Activated CD8-positive, alpha-beta T cell treated with anti-CD3 and anti-CD28 coated beads for 36 hours (primary cell): ENCODE measurements around the gene LARP6. TPM values are rescaled to one million over a fixed set of nuclear protein-coding genes. Genes with fewer than 3 reads are reported as not detected.

Experiments used
- ATAC-seq: fragments of 200-7000 bp; cut with Tn5 transposase; one replicate; pipeline ENCODE4 v1.10.0; 2021; ENCODE audit warnings: mild to moderate bottlenecking, moderate library complexity
- CTCF ChIA-PET: fragments of 350-600 bp; sonication (Branson Sonifier 250); formaldehyde crosslinking; loops from one replicate; lab custom pipeline; 2021; ENCODE audit warnings: antibody characterized with exemption; lab: Charles Lee
- POLR2A ChIA-PET: fragments of 350-600 bp; sonication (Branson Sonifier 250); formaldehyde crosslinking; loops from one replicate; lab custom pipeline; 2021; ENCODE audit warnings: antibody characterized with exemption; lab: Charles Lee
- DNase-seq: peaks from one replicate; pipeline ENCODE4 v3.0.0-alpha.2; 2020
- H3K27ac Mint-ChIP-seq: one replicate; pipeline ENCODE4 v1.8.0; 2021; ENCODE audit warnings: mild to moderate bottlenecking, mixed read lengths
- H3K27me3 Mint-ChIP-seq: one replicate; pipeline ENCODE4 v1.8.0; 2021; ENCODE audit warnings: mixed read lengths
- H3K36me3 Mint-ChIP-seq: one replicate; pipeline ENCODE4 v1.8.0; 2021; ENCODE audit warnings: low read depth, mixed read lengths
- H3K4me1 Mint-ChIP-seq: one replicate; pipeline ENCODE4 v1.8.0; 2021; ENCODE audit warnings: low read depth, mixed read lengths
- H3K4me3 Mint-ChIP-seq: one replicate; pipeline ENCODE4 v1.8.0; 2021; ENCODE audit warnings: mild to moderate bottlenecking, moderate library complexity, mixed read lengths
- H3K9me3 Mint-ChIP-seq: one replicate; pipeline ENCODE4 v1.8.0; 2021; ENCODE audit warnings: mixed read lengths
- intact Hi-C: fragments of 100-400 bp; cut with micrococcal nuclease; formaldehyde crosslinking; loops from one replicate; pipeline ENCODE4 v1.10.0; 2022
- total RNA-seq, 2 experiments: library from RNA; stranded (reverse); gene quantifications; one replicate each; pipeline ENCODE4 v1.2.3, GENCODE V29; 2021
- TF ChIP-seq, protein P1 (sequence below): fragments of 200-600 bp; IDR thresholded peaks from one replicate; pipeline ENCODE4 v1.8.0; 2022; ENCODE audit warnings: antibody characterized with exemption, mild to moderate bottlenecking

The LARP6 gene
- total RNA-seq, 2 experiments from 2014 or later, result 0.36 to 0.41 TPM

DNA sequence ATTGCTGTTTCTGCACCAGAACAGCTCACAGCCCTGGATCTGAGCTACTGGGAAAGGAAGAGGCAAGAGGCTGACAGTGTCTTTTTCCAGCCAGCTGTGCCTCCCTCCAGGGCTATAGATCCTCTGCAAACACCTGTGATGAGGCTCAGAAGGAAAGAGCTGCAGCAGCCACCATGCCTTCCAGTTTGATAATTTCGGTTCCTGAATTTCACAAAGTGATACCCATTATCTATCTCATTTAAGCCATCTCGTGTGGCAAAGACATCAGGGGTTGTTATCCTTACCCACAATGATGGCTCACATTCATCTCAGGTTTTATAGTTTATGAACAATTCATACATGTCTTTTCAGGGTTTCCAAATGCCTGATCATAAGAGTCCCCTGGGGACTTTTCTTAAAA, 1.8 kb upstream of the LARP6 start:
- POLR2A ChIA-PET, result no interaction called here
- Mint-ChIP-seq H3K36me3 (no peaks in the 10 kb centered on the region), H3K27me3 (peaks cover 34% of the 10 kb centered on the region), H3K4me3 (no peak overlapping the region), H3K9me3 (no peaks in the 10 kb centered on the region), H3K4me1 (peaks cover 6% of the 10 kb centered on the region), H3K27ac (no peak overlapping the region)
- intact Hi-C loops, result no loop called here
- ATAC-seq, result no peak
- TF ChIP-seq, protein P1, sequence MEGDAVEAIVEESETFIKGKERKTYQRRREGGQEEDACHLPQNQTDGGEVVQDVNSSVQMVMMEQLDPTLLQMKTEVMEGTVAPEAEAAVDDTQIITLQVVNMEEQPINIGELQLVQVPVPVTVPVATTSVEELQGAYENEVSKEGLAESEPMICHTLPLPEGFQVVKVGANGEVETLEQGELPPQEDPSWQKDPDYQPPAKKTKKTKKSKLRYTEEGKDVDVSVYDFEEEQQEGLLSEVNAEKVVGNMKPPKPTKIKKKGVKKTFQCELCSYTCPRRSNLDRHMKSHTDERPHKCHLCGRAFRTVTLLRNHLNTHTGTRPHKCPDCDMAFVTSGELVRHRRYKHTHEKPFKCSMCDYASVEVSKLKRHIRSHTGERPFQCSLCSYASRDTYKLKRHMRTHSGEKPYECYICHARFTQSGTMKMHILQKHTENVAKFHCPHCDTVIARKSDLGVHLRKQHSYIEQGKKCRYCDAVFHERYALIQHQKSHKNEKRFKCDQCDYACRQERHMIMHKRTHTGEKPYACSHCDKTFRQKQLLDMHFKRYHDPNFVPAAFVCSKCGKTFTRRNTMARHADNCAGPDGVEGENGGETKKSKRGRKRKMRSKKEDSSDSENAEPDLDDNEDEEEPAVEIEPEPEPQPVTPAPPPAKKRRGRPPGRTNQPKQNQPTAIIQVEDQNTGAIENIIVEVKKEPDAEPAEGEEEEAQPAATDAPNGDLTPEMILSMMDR, result no peak
- DNase-seq, result no peak
- CTCF ChIA-PET, result no interaction called here

DNA sequence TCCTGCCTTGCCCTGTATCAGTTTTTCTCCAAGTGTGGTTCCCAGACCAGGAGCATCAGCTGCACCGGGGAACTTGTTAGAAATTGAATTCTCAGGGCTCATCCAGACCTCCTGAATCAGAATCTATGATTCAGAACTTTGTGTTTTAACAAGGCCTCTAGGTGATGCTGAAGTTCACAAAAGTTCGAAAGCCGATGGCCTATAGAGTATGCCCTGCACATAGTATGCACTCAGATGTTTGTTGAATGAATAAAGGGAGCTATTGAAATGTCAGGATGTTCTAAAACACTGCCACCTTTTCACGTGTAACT, 664 bp upstream of the LARP6 start:
- H3K36me3 Mint-ChIP-seq, result no peaks in the 10 kb centered on the region
- no peak overlapping the region for H3K27ac Mint-ChIP-seq
- H3K9me3 Mint-ChIP-seq, result no peaks in the 10 kb centered on the region
- TF ChIP-seq, protein P1, result no peak
- ATAC-seq, result no peak
- peak overlapping the region; percentile 55 for H3K4me3 Mint-ChIP-seq
- POLR2A ChIA-PET, result no interaction called here
- CTCF ChIA-PET, result no interaction called here
- H3K4me1 Mint-ChIP-seq, result peaks cover 6% of the 10 kb centered on the region
- DNase-seq, result no peak
- peaks cover 37% of the 10 kb centered on the region for H3K27me3 Mint-ChIP-seq
- intact Hi-C loops, result no loop called here

DNA sequence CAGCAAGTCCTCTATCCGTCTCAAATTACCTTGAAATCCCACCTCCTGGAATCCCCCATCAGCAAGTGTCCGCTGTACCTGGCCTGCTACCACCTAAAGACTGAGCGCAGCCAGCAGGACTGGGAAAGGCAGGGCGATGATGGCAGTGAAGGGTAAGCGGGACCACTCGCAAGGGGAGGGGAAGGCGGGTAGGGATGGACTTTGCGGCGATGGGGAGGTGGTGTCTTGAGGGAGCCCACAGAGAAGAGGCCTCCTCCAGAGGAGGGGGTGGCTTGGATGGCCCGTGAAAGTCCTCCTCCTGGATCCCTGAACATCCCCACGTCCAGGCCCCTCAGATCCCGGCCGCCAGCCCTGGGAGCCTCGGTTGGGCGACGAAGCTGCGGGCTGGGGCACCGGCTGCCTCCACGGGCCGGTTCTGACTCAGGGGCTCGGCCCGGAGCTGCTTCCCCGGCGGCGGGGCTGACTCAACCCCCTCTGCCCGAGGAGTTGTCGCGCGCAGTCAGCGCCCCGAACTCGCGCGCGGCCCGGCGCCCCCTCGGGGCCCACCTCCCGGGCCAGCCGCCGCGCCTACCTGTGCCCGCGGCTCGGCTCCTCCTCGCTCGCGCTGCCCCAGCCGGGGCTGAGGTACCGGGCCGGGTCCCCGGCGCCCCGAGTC, 512 bp downstream of the LARP6 start:
- ChIA-PET CTCF (interaction anchor here (0.6 kb wide), 1 partner anchor 167 kb away, joined by 3 read pairs; no protein-coding TSS in a partner anchor), POLR2A (interaction anchor here (0.5 kb wide), 1 partner anchor 148 kb away, joined by 3 read pairs; no protein-coding TSS in a partner anchor)
- H3K9me3 Mint-ChIP-seq, result no peaks in the 10 kb centered on the region
- TF ChIP-seq, protein P1, result no peak
- H3K4me1 Mint-ChIP-seq, result peaks cover 6% of the 10 kb centered on the region
- peak; percentile 55 for ATAC-seq
- peak overlapping the region; percentile 43 for H3K4me3 Mint-ChIP-seq
- intact Hi-C loops, result no loop called here
- no peaks in the 10 kb centered on the region for H3K36me3 Mint-ChIP-seq
- H3K27me3 Mint-ChIP-seq, result peaks cover 40% of the 10 kb centered on the region
- DNase-seq, result peak; percentile 19
- H3K27ac Mint-ChIP-seq, result no peak overlapping the region

DNA sequence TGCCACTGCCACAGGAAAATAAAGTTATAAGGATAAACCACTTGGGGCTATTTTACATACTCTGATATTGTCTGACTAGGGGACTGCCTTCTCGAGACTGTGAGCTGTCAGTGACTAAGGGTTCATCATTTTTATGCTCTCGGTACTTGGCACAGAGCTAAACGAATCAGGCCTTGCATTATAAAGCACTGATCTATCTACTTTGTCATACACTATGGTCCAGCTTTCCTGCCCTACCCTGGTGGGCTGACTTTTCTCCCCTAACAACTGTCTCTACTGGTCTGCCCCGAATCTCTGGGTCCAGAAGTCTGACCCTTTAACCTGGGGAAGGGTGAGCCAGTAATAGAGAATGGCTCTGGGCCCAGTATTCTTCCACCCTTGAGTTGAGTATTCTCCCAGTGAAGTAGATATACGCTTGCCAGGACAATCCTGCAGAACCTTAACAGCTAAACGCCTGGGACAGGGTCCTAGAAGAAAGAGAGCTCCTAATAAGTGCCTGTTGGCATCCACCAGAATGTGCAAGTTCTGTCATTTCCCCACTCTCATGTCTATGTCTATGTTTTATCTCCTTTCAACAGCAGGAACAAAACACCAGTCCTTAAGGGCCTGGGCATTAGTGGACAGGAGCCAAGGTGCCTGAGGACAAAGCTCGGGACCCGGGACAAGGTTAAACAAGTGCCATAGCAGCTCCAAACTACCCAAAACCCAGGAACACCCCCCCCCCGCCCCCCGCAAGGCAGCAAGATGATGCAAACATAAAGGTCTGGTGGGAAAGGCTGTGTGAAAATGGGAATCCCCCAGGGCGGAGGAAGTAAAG, 1.2 kb downstream of the LARP6 start:
- H3K9me3 Mint-ChIP-seq, result no peaks in the 10 kb centered on the region

More for the DNA sequence above, 1.2 kb downstream of the LARP6 start:
- intact Hi-C loops, result no loop called here
- H3K36me3 Mint-ChIP-seq, result no peaks in the 10 kb centered on the region
- ATAC-seq, result no peak
- TF ChIP-seq, protein P1, result no peak
- no peak for DNase-seq
- no peak overlapping the region for H3K27ac Mint-ChIP-seq
- ChIA-PET CTCF (interaction anchor here (0.6 kb wide), 1 partner anchor 168 kb away, joined by 3 read pairs; no protein-coding TSS in a partner anchor), POLR2A (no interaction called here)
- peak overlapping the region; percentile 43 for H3K4me3 Mint-ChIP-seq
- peaks cover 6% of the 10 kb centered on the region for H3K4me1 Mint-ChIP-seq
- H3K27me3 Mint-ChIP-seq, result peaks cover 42% of the 10 kb centered on the region
